COLO829 (cell line): ENCODE data around the gene MMS19.
A peak's percentile ranks its signal among the peaks of the same experiment; 100 is the strongest.
"Not testable (repeated sequence)": the region's sequence is repeated elsewhere in the genome, so short reads cannot be mapped to it uniquely, and the experiment has no call there.

Experiments used
- DNase-seq: peaks from one replicate; pipeline ENCODE4 v3.0.0; 2012; ENCODE audit warnings: low spot score

Gene MMS19

DNA sequence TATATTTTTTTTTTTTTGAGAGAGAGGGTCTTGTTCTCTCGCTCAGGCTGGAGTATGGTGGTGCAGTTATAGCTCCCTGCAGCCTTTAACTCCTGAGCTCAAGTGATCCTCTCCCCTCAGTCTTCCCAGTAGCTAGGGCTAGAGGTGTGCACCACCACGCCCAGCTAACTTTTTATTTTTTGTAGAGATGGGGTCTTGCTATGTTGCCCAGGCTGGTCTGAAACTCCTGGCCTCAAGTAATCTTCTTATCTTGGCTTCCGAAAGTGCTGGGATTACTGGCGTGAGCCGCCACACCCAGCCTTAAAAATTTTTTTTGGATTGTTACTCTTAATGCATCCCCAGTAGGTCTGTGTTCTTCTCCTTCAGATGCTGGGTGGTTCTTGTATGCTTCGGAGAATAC, 4.7 kb upstream of the MMS19 start:
- DNase-seq, result no peak

DNA sequence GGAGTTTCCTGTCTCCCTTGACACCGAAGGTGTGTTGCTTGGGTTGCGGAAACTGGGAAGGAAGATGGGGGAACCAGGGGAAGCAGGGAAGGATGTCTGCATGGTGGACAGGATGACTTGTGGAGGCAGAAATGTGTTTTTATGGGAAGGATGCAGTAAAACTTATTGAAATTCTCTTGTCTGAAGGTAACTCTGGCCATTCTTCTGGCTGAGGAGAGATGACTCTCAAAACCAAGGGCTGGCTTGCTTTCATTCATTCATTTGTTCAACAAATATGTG, 2.0 kb upstream of the MMS19 start:
- DNase-seq, result no peak

- DNase-seq, result no peak
Observed at GRCh38 chr10:97499561-97500296, 1.5 kb upstream of the MMS19 start.

DNA sequence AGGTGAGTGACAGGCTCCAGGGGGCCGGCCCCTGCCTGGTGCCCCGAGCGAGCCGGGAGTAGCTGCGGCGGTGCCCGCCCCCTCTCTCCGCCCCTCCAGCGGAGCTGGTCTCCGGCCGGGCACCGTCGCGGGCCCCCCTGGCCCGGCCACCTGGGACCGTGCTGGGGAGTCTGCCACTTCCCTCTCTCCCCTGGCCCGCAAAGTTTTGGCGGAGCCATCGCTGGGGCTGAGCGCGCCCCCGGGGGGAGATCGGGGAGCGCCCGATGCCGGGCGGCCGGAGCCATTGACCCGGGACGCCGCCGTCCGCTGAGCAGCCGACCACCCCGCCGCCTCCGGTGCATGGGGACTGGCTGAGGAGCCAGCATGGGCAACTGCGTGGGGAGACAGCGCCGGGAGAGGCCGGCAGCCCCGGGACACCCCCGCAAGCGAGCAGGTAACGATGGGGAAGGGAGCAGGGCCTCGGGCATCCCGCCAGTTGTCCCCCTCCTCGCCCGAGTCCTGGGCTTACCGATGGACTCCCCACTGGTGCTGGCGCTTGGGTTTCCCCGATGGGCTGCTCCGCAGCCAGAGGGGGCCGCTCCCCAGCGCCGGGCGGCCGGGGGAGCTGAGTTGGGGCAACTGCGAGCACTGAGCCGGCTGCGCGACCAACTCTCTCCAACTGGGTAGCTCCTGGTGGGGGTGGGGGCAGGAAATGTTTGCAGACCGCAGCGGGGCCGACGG, 779 bp upstream of the MMS19 start, which contains the start of gene UBTD1:
UBTD1 (plus strand) TSS at position 84 of the 720 bp plus-strand sequence; CDS start at position 364, 280 bp downstream.
- no peak for DNase-seq

DNA sequence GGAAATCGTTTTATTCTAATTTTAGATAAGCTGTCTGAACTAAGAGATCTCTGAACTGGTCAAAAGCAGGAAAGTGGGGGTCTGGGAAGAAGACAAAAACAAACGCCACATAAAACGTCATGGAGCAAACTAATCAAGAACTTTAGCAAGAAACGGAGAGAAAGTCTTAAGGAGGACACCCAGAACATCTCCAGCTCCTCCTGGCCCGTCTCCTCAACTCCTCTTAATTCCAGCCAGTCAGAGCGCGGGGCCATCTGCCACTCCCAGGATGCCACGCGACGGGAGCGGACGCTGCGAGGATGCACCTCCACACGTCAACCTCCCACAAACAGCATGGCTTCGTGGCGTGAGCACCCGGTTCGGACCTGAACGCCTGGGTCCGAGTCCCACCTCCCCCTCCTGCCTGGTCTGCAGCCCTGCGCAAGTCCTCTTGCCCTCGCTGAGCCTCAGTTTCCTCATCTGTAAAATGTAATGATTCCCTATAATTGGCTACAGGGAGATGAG, 598 bp downstream of the MMS19 start:
- DNase-seq, result peak; percentile 70

- no peak for DNase-seq
Observed at GRCh38 chr10:97494863-97495506, 3.2 kb downstream of the MMS19 start.

DNA sequence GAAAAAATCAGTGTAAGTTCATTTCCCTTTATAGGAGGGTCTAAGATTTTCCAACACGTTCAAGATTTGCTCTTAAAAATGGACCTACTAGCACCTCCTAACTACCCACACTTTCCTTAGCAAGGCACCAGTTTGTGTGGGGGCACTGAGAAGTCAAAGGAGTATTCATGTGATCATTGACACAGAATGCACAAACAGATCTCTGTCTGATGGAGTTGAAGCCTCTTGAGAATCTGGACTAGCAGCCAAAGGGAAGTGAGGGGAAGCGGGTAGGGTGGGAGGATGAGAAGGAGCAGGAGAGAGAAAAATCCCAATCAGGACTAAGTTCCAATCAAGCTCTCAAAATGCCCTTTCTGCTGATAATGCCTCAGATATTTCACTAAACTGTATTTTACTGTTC, 4.1 kb downstream of the MMS19 start:
- DNase-seq, result peak; percentile 86

- no peak for DNase-seq
Observed at GRCh38 chr10:97490592-97490991, 7.6 kb downstream of the MMS19 start.

DNA sequence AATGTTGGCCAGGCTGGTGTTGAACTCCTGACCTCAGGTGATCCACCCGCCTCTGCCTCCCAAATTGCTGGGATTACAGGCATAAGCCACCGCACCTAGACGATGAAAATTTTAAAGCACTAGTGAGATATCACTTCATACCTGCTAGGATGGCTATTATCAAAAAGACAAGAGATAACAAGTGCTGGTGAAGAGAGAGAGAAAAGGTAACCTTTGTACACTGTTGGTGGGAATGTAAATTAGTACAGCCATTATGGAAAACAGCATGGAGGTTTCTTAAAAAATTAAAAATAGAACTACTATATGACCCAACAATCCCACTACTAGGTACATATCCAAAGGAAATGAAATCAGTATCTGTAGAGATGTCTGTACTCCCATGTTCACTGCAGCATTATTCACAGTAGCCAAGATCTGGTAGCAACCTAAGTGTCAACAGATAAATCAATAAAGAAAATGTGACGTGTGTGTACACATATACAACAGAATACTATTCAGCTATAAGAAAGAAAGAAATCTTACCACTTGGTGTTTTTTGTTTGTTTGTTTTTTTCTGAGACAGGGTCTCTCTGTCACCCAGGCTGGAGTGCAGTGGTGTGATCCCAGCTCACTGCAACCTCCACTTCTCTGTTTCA, 12.5 kb downstream of the MMS19 start:
- DNase-seq, result no peak

DNA sequence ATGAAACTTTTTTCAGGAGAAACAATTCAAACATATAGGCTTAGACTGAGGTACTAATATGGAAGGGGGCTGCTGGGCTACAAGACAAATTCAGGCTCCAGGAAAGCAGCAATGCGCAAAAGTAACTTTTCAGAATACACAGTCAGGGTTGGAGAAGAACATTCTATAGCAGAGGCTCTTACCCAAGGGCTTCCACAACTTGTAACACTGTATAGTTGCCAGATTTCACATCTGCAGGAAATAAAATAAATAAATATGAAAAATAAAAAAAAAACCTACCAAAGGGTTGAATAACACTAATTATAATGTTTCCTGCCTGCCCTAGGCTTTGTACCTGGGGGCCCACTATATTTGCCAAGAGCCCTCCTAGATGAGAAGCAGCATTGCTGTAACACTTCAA, 14.3 kb downstream of the MMS19 start:
- DNase-seq, result no peak

DNA sequence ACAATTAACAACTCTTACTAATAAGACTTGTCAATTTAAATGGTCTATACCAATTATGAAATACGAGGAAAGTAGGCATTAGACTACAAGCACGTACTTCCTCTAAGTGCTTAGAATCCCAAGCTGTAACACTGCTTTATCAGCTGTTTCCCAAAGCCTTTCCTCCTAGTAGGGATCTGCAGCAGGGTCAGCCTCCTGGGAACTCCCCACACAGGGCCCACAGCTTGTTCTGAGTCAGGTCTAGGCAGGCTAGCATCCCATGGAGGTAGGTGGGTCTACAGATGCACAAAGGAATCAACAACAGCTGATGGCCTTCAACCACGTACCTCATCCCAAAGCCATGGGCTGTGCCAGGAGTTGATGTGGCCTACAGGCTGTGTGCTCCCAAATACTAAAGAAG, 14.7 kb downstream of the MMS19 start:
- no peak for DNase-seq

- DNase-seq, result no peak
Observed at GRCh38 chr10:97482381-97482780, 15.8 kb downstream of the MMS19 start.

GRCh38 chr10:97481071-97481470, 17.2 kb downstream of the MMS19 start:
- no peak for DNase-seq

GRCh38 chr10:97479939-97480338, 18.3 kb downstream of the MMS19 start:
- no peak for DNase-seq

GRCh38 chr10:97479410-97479809, 18.8 kb downstream of the MMS19 start:
- not testable (repeated sequence) for DNase-seq

DNA sequence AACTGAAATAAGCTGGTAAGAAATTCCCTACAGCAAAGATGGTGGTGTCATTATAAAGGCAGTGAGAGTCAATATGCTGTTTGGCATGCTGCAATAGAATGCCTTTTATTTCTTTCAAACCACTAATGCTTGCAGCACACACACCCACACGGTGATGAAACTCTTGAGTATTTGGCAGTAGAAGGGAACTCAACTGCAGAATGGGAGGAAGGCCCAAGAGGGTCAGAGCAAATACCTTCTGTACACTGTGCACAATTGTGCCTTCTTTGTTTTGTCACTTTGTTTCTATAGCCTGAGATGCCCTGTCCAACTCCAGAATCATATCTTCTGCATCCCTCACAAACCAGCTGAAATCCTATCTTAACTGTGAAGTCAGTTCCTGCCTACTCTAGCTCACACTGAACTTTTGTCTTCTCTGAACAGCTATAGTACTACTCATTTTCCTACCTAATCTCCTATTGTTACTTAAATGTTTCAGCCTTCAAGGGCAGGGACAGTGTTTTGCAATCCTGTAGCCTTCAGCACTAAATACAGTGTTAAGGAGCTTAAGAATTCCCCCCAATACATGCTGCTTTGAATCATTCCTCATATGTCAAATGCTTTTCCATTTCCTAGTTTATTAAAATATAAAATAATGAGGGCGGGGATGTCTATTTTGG, 22.2 kb downstream of the MMS19 start:
- DNase-seq, result no peak

DNA sequence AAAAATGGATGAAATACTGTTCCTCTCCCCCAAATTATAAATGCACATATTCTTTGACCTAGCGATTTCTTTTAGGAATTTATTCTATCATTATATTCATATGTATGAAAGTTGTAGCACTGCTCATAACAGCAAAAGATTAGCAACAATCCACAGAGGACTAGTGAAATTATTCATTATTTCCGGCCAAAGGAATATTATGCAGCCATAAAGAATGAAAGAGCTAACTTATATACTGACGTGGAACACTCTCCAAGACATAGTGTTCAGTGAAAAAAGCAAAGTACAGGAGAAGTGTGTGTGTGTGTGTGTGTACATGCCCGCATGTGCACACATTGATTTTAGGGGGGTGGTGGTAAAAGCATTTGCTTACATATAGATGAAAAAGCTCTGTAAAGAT, 23.3 kb downstream of the MMS19 start:
- DNase-seq, result no peak

- DNase-seq, result not testable (repeated sequence)
Observed at GRCh38 chr10:97468781-97469180, 29.4 kb downstream of the MMS19 start.

- DNase-seq, result no peak
Observed at GRCh38 chr10:97468162-97468561, 30.1 kb downstream of the MMS19 start.

GRCh38 chr10:97466755-97467154, 31.5 kb downstream of the MMS19 start:
- no peak for DNase-seq

- no peak for DNase-seq
Observed at GRCh38 chr10:97465982-97466381, 32.2 kb downstream of the MMS19 start.

DNA sequence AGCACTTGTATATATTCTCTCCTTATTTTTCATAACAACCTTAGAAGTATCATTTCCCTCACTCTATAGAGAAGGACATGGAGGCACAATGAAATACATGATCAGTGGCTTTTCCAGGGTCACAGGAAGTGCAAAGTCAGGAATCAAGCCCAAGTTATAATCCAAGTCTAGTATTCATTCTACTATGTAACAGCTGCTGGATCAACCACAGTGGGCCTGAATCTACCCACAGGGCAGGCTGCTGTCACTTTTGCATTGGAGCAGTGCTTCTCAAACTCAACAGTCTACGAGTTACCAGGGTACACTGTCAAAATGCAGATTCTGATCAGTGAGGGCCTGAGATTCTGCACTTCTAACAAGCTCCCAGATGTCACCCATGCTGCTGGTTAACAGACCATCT, 34.0 kb downstream of the MMS19 start:
- DNase-seq, result no peak
